GM20000 (cell line): Measurements from ENCODE around the gene CINP.

Source experiments
- DNase-seq: peaks from one replicate; pipeline ENCODE4 v3.0.0; 2012; ENCODE audit warnings: low spot score
- CTCF ChIP-seq: IDR thresholded peaks from 2 replicates; pipeline ENCODE4 v1.5.1; 2012; ENCODE audit warnings: mild to moderate bottlenecking, control low read depth; ENCODE audit errors: extremely low read depth, missing control alignments

The CINP gene

GRCh38 chr14:102344485-102344884 lies 18.2 kb downstream of the CINP start:
- TF ChIP-seq CTCF = no peak
- no peak for DNase-seq

- DNase-seq = no peak
- TF ChIP-seq CTCF = no peak
Observed at GRCh38 chr14:102344084-102344483, 18.6 kb downstream of the CINP start.

- TF ChIP-seq CTCF = no peak
- DNase-seq = no peak
Observed at GRCh38 chr14:102342238-102342637, 20.5 kb downstream of the CINP start.

- no peak for TF ChIP-seq CTCF
- no peak for DNase-seq
Observed at GRCh38 chr14:102341566-102341965, 21.1 kb downstream of the CINP start.

- no peak for TF ChIP-seq CTCF
- DNase-seq = no peak
Observed at GRCh38 chr14:102338724-102339123, 24.0 kb downstream of the CINP start.

- no peak for DNase-seq
- TF ChIP-seq CTCF = no peak
Observed at GRCh38 chr14:102335163-102335562, 27.5 kb downstream of the CINP start.

- no peak for TF ChIP-seq CTCF
- DNase-seq = no peak
Observed at GRCh38 chr14:102333795-102334705, 28.6 kb downstream of the CINP start.
